Lower leg skin (tissue), 3 donors: ENCODE results near the gene MFF.

Source experiments
- CTCF ChIP-seq, 3 donors: fragments of 450-650 bp; IDR thresholded peaks; one replicate each; pipeline ENCODE4 v1.5.1; 2016; ENCODE audit warnings: antibody characterized with exemption in 3 of 3, mild to moderate bottlenecking in 3 of 3, moderate library complexity in 2 of 3
- POLR2A ChIP-seq, 2 donors: fragments of 450-650 bp; IDR thresholded peaks; one replicate each; pipeline ENCODE4 v1.6.1; 2016 to 2017; ENCODE audit warnings: antibody characterized with exemption in 2 of 2, mild to moderate bottlenecking in 1 of 2, moderate library complexity in 1 of 2

GRCh38 chr2:227363756-227364155 is 38.7 kb downstream of the MFF start:
- TF ChIP-seq CTCF (IDR thresholded peaks at IDR 0.05): no peak
- TF ChIP-seq POLR2A (IDR thresholded peaks at IDR 0.05): no peak
